HepG2 (cell line): Measurements from ENCODE around the gene CIAO2B. TPM values are rescaled to one million over a fixed set of nuclear protein-coding genes. Genes with fewer than 3 reads are reported as not detected.

Experiments used
- AKNA ChIP-seq: sonication (generic); formaldehyde crosslinking; IDR thresholded peaks from 2 replicates; pipeline ENCODE4 v1.4.0; 2020; ENCODE audit warnings: missing genetic modification reagents, borderline replicate concordance
- E2F2 ChIP-seq: sonication (generic); formaldehyde crosslinking; IDR thresholded peaks from 2 replicates; pipeline ENCODE4 v1.4.0; 2020; ENCODE audit warnings: missing genetic modification reagents, borderline replicate concordance
- ELF1 ChIP-seq: sonication (generic); formaldehyde crosslinking; IDR thresholded peaks from 2 replicates; pipeline ENCODE4 v1.4.0; 2020; ENCODE audit warnings: missing genetic modification reagents
- FOXA1 ChIP-seq, 2 experiments: fragments of 450-650 bp in 1 of 2; sonication (generic) in 1 of 2; formaldehyde crosslinking in 1 of 2; IDR thresholded peaks; 2 replicates each; pipeline versions ENCODE4 v1.4.0 to v1.6.1; 2016 to 2020; ENCODE audit warnings: missing genetic modification reagents in 1 of 2
- HHEX ChIP-seq: IDR thresholded peaks from 2 replicates; pipeline ENCODE4 v1.6.1; 2016; ENCODE audit warnings: control low read depth
- HOXA5 ChIP-seq: sonication (generic); formaldehyde crosslinking; IDR thresholded peaks from 2 replicates; pipeline ENCODE4 v1.4.0; 2020; ENCODE audit warnings: missing genetic modification reagents
- MED13 ChIP-seq: sonication (generic); formaldehyde crosslinking; IDR thresholded peaks from 2 replicates; pipeline ENCODE4 v1.5.0; 2020; ENCODE audit warnings: missing genetic modification reagents
- NFYB ChIP-seq: sonication (generic); formaldehyde crosslinking; IDR thresholded peaks from 2 replicates; pipeline ENCODE4 v1.4.0; 2020; ENCODE audit warnings: missing genetic modification reagents
- PLSCR1 ChIP-seq: sonication (generic); formaldehyde crosslinking; IDR thresholded peaks from 2 replicates; pipeline ENCODE4 v1.5.0; 2020; ENCODE audit warnings: missing genetic modification reagents, mild to moderate bottlenecking, borderline replicate concordance
- POLR2A ChIP-seq, 2 experiments: IDR thresholded peaks; 2 replicates each; pipeline ENCODE4 v1.6.1; 2011; ENCODE audit warnings: low read depth in 2 of 2, low read length in 2 of 2, mild to moderate bottlenecking in 1 of 2, moderate library complexity in 1 of 2; ENCODE audit not compliant: insufficient read depth in 1 of 2
- PRPF4 ChIP-seq: fragments of 200-400 bp; formaldehyde crosslinking; IDR thresholded peaks from 2 replicates; pipeline ENCODE4 v1.6.1; 2016; ENCODE audit warnings: low read length, low read depth; ENCODE audit not compliant: poor library complexity, severe bottlenecking
- STAT6 ChIP-seq: sonication (generic); formaldehyde crosslinking; IDR thresholded peaks from 2 replicates; pipeline ENCODE4 v1.4.0; 2020; ENCODE audit warnings: missing genetic modification reagents, mild to moderate bottlenecking, borderline replicate concordance
- ZBTB38 ChIP-seq: sonication (generic); formaldehyde crosslinking; IDR thresholded peaks from 2 replicates; pipeline ENCODE4 v1.5.1; 2020; ENCODE audit warnings: mild to moderate bottlenecking, missing genetic modification reagents
- ZNF12 ChIP-seq: sonication (generic); formaldehyde crosslinking; IDR thresholded peaks from 2 replicates; pipeline ENCODE4 v1.5.0; 2020; ENCODE audit warnings: missing genetic modification reagents
- ZNF574 ChIP-seq: sonication (generic); formaldehyde crosslinking; IDR thresholded peaks from 2 replicates; pipeline ENCODE4 v1.4.0; 2020; ENCODE audit warnings: missing genetic modification reagents
- ZNF891 ChIP-seq: sonication (generic); formaldehyde crosslinking; IDR thresholded peaks from 2 replicates; pipeline ENCODE4 v1.5.0; 2020; ENCODE audit warnings: mild to moderate bottlenecking, missing genetic modification reagents
- polyA plus RNA-seq, 8 experiments: library from polyadenylated mRNA; depleted of rRNA in 3 of 8; stranded (reverse) in 7 of 8; unstranded in 1 of 8; fragments of >200 nt; fragmentation: Illumina TruSeq in 4 of 8; extraction: Trizol in 4 of 8; gene quantifications; 2 replicates each; pipeline versions ENCODE4 v1.2.1 to v1.2.3, GENCODE V29; 2011 to 2016; ENCODE audit warnings: low read depth in 4 of 8, missing spikeins in 1 of 8, mixed read lengths in 1 of 8; ENCODE audit not compliant: insufficient read depth in 1 of 8
- total RNA-seq, 5 experiments: library from RNA; depleted of rRNA; stranded (reverse); fragments of >200 nt; fragmentation: Illumina TruSeq; extraction: Trizol; gene quantifications; 2 replicates each; pipeline ENCODE4 v1.2.3, GENCODE V29; 2016; ENCODE audit warnings: low read depth in 1 of 5

CIAO2B gene
- total and polyA plus RNA-seq, 2 of the 13 experiments (the other 11 are each of a cell fraction or from before 2014, with no cell fraction given): 157 to 293 TPM

GRCh38 chr16:66934138-66934838 is at the start of gene CIAO2B (continued):
- TF ChIP-seq AKNA (CRISPR knock-in tag) (peak; percentile 84; the same call in 1 of the 2 replicates), ELF1 (CRISPR knock-in tag) (peak; percentile 99), HOXA5 (CRISPR knock-in tag) (peak; percentile 97), PRPF4 (no peak), ZNF891 (CRISPR knock-in tag) (peak; percentile 99), STAT6 (CRISPR knock-in tag) (0 out of 2 replicates have a peak, but pooled peaks have one; percentile 27), ZBTB38 (CRISPR knock-in tag) (peak; percentile 77), HHEX (no peak), MED13 (peak; percentile 75; the same call in 1 of the 2 replicates), ZNF574 (CRISPR knock-in tag) (peak; percentile 96), FOXA1 (IDR thresholded peaks at IDR 0.05) (no peak), FOXA1 (CRISPR knock-in tag; IDR thresholded peaks at IDR 0.05) (no peak), E2F2 (CRISPR knock-in tag) (peak; percentile 92), POLR2A (IDR thresholded peaks at IDR 0.05; ENCODE audit: insufficient read depth in 1 of 2, low read depth in 2 of 2, low read length in 2 of 2) (peak; percentile 85 to 93), ZNF12 (CRISPR knock-in tag) (peak; percentile 67; the same call in 1 of the 2 replicates), NFYB (CRISPR knock-in tag) (peak; percentile 13; the same call in 1 of the 2 replicates), PLSCR1 (peak; percentile 5; the same call in 1 of the 2 replicates)
